GM18951 (cell line): ENCODE results near the gene STARD7.

ENCODE experiments used
- POLR2A ChIP-seq: IDR thresholded peaks from 4 replicates; pipeline ENCODE4 v1.6.1; 2011; ENCODE audit warnings: mild to moderate bottlenecking; ENCODE audit not compliant: insufficient read length, insufficient read depth; ENCODE audit errors: extremely low read depth
- in situ Hi-C: fragments of 300-500 bp; cut with MboI; formaldehyde crosslinking; loops from one replicate; pipeline ENCODE4 v1.12.0; 2022; ENCODE audit warnings: low sequenced_read_pairs, mixed read lengths, inconsistent platforms; ENCODE audit not compliant: unreplicated experiment

Gene STARD7

GRCh38 chr2:96159084-96159830, 49.4 kb downstream of the STARD7 start:
- TF ChIP-seq POLR2A, result no peak
- in situ Hi-C loops, result no loop called here

DNA sequence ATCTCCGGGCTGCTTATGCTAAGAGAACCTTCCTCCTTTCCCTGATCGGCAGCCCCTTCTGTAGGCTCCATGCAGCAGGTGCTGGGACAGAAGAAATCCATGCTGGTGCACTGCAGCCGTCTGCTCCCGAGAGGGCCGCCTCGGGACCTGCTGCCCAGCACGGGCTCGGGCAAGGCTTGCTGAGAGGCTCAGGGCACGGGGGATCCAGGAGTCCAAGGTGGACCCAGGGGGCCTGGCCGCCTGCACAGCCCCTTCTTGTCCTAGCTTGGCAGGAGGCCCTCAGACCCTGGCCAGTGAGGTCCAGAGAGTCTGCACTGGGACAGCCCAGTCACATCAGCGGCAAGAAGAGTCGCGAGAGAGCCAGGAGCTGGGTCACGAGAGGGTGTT, 50.1 kb downstream of the STARD7 start:
- in situ Hi-C loops, result no loop called here
- no peak for TF ChIP-seq POLR2A

GRCh38 chr2:96157649-96158553, 50.7 kb downstream of the STARD7 start:
- in situ Hi-C loops, result no loop called here
- peak; percentile 51 for TF ChIP-seq POLR2A

- in situ Hi-C loops, result no loop called here
- TF ChIP-seq POLR2A, result peak; percentile 44
Observed at GRCh38 chr2:96156926-96157648, 51.5 kb downstream of the STARD7 start.

- in situ Hi-C loops, result no loop called here
- TF ChIP-seq POLR2A, result no peak
Observed at GRCh38 chr2:96156011-96156820, 52.4 kb downstream of the STARD7 start.

DNA sequence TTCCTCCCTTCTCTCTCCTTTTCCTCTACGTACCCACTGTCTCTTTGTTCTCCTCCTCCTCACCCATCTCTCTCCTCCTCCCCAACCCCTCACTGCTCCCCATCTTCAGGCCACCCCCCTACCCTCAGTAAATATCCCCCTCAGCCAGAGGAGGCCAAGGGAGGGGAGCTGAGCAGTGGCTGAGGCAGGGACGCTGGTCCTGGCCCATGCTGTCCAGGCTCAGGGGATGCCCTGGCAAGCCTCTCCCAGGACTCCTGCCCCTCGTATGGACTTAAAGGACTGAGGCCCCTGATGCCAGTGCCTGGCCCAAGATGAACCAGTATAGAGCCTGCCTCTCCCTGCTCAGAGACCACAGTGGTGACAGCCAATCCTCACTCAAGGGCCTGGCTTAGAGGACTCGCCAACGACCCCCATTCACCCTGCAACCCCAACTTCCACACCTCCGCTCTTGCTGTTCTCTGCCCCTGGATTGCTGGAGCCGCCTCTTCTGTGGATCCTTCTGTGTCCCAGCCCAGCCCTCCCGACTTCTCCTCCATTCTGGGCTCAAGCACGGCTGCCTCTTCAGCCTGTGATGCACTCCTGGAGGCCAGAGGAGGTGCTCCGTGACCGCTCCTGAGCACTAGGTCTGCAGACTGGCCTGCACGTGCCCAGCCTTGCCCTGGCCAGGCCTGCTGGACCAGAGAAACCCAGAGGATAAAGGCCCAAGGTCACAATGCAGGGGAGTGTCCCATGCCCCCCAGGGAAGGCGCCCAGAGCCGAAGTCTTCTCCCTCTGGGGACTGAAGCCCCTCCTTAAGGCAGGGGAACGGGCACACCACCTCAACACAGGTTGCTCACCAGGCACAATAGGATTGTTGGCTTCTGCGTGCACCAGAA, 53.9 kb downstream of the STARD7 start:
- in situ Hi-C loops, result no loop called here

DNA sequence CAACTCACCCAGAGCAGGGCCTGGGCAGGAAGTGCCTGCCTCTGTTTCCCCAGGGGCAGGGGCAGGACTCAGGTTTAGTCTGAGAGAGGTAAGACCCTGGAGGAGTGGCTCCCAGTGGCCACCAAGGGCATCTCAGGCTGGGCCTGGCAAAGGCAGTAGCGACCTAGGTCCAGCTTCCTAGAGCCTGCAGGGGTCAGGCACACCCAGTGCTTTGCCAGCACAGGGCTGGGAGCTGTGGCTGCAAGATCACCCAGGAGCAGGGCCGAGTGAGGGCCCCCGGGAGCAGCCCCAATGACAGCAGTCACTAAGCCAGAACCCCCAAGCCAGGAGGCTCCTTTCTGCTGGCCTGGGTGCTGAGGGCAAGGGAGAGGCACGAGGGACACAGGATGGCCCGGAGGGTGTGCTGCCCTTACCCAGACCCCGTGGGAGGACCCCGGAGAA, 54.6 kb downstream of the STARD7 start:
- in situ Hi-C loops, result no loop called here

More for the DNA sequence above, 53.9 kb downstream of the STARD7 start:
- no peak for TF ChIP-seq POLR2A

DNA sequence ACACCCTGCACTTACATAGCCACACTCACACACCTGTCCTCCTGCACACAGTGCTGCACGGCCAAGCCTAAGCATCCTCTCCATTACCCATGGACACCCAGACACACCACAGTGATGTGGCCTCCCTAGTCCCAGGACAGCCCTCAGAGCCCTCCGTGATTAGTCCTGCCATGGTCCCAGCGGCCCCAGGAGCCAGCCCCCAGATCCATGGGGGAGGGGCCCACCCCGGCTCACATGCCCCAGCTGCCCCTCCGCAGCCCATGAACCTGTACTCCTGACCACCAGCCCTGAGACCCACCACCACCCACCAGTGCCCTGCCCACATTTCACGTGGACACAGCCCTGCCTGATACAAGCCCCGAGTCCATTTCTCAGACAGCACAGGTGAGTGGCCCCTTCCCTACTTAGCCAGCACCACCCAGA, 55.3 kb downstream of the STARD7 start:
- in situ Hi-C loops, result no loop called here
- TF ChIP-seq POLR2A, result no peak

More for the DNA sequence above, 54.6 kb downstream of the STARD7 start:
- TF ChIP-seq POLR2A, result no peak

GRCh38 chr2:96152304-96153161, 56.1 kb downstream of the STARD7 start:
- in situ Hi-C loops, result no loop called here

DNA sequence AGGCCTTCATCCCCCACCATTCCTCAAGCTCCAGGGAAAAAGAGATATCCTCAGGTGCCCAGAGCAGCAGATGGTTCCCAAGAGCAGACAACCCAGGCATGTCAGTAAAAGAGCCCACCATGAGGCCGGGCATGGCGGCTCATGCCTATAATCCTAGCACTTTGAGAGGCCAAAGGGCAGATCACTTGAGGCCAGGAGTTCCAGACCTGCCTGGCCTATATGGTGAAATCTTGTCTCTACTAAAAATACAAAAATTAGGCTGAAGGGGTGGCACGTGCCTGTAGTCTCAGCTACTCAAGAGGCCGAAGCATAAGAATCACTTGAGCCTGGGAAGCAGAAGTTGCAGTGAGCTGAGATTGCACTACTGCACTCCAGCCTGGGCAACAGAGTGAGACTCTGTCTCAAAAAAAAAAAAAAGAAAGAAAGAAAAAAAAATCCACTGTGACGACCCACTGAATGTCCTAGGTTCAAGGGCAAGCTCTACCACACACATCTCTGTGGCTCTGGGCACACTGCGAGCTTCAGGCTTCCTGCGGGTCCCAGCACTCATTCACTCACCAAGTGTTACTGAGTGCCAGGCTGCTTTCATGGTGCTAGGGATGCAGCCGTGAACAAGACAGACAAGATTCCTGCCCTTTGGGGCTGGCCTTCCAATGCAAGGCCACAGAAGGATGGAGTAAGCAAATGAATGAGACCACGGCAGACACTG, 56.9 kb downstream of the STARD7 start:
- TF ChIP-seq POLR2A, result no peak
- in situ Hi-C loops, result no loop called here

More at GRCh38 chr2:96152304-96153161, 56.1 kb downstream of the STARD7 start:
- no peak for TF ChIP-seq POLR2A
